ENCODE data around the gene IL17D. TPM values are rescaled to one million over a fixed set of nuclear protein-coding genes. Genes with fewer than 3 reads are reported as not detected.

The IL17D gene
- total and polyA plus RNA-seq, 2 donors (not counting 3 experiments of a cell fraction or from before 2014, with no cell fraction given), result 4.0 to 6.1 TPM

DNA sequence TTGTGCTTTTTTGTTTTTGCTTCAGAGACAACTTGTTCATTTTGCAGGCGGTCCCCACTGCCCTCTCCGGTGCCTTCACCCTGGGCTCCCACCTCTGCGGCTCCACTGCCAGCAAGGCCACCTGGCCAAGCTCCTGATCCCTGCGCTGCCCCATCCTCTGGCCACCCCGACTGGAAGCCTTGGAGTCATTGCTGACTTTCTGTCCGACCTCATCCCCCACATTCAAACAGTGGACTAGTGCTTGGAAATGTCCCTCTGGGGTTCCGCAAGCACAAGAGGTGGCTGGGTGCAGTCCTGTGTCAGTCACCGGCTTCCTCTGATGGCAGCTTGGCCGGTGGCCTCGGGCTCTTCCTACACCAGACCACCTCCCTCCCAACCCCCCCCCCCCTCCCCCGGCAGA lies 17.0 kb downstream of the IL17D start:
- Histone ChIP-seq H2AFZ (ENCODE audit: low read depth, low read length) (no peak overlapping the region), H3K9me1 (replicated peaks; ENCODE audit: control insufficient read depth, extremely low read depth, insufficient read depth, low read length) (no peaks in the 10 kb centered on the region), H3K27ac (ENCODE audit: insufficient read depth, low read depth, low read length) (no peak overlapping the region), H3K9me3 (replicated peaks; ENCODE audit: control insufficient read depth, insufficient read depth, low read length) (no peaks in the 10 kb centered on the region), H3K79me2 (ENCODE audit: control insufficient read depth, insufficient read depth, low read length) (no peaks in the 10 kb centered on the region), H3K9ac (replicated peaks; ENCODE audit: extremely low read depth, insufficient read depth, low read length) (no peak overlapping the region), H3K27me3 (ENCODE audit: control insufficient read depth in 2 of 2, insufficient read depth in 2 of 2, low read length in 2 of 2) (no peaks in the 10 kb centered on the region), H3K4me1 (ENCODE audit: control insufficient read depth, extremely low read depth, insufficient read depth, low read length) (peaks cover 10% of the 10 kb centered on the region), H4K20me1 (replicated peaks; ENCODE audit: control insufficient read depth, extremely low read depth, insufficient read depth, low read length) (no peaks in the 10 kb centered on the region), H3K4me3 (replicated peaks in 1 of 3; ENCODE audit: insufficient read depth in 1 of 3, low read depth in 1 of 3, low read length in 3 of 3) (no peak overlapping the region), H3K4me2 (ENCODE audit: insufficient read depth, low read length) (no peak overlapping the region), H3K36me3 (ENCODE audit: control insufficient read depth in 2 of 2, extremely low read depth in 1 of 2, insufficient read depth in 2 of 2, low read length in 2 of 2) (no peaks in the 10 kb centered on the region)
- TF ChIP-seq POLR2AphosphoS5 (IDR thresholded peaks at IDR 0.05; ENCODE audit: insufficient read depth, low read depth, low read length) (no peak), CTCF (IDR thresholded peaks at IDR 0.05; ENCODE audit: extremely low read depth in 1 of 2, insufficient read depth in 1 of 2, low read depth in 1 of 2, low read length in 2 of 2) (no peak), MAX (IDR thresholded peaks at IDR 0.05; ENCODE audit: insufficient read depth, insufficient read length) (no peak), EZH2 (IDR thresholded peaks at IDR 0.05; ENCODE audit: borderline replicate concordance, low read depth, low read length, severe bottlenecking) (no peak), MYC (IDR thresholded peaks at IDR 0.05; ENCODE audit: low read depth, low read length) (no peak)
- dilution Hi-C loops (cut with MboI; ENCODE audit: extremely low pct_ligation_motif_present, low sequenced_read_pairs) (no loop called here), intact Hi-C loops (cut with micrococcal nuclease) (no loop called here)
- FAIRE-seq, result no peak
- POLR2A ChIA-PET, result no interaction called here
- CTCF ChIA-PET, result no interaction called here
- BruUV-seq (replicated peaks), result no TSS peak
- DNase-seq (ENCODE audit: low read depth, low spot score), result no peak

GRCh38 chr13:20721058-20721453 lies 17.6 kb downstream of the IL17D start:
- no peaks in the 10 kb centered on the region for H3K9me3 ChIP-seq (replicated peaks; ENCODE audit: control insufficient read depth, insufficient read depth, low read length)
- no peak for TF ChIP-seq GATA2 (IDR thresholded peaks at IDR 0.05; ENCODE audit: insufficient read depth, insufficient read length, low read depth, low read length)
- no peak for TF ChIP-seq CTCF (IDR thresholded peaks at IDR 0.05; ENCODE audit: extremely low read depth in 1 of 2, insufficient read depth in 1 of 2, low read depth in 1 of 2, low read length in 2 of 2)
- TF ChIP-seq EZH2 (IDR thresholded peaks at IDR 0.05; ENCODE audit: borderline replicate concordance, low read depth, low read length, severe bottlenecking), result no peak
- no peak for TF ChIP-seq MYC (IDR thresholded peaks at IDR 0.05; ENCODE audit: low read depth, low read length)
- no peak for TF ChIP-seq JUN (IDR thresholded peaks at IDR 0.05; ENCODE audit: borderline replicate concordance, insufficient read depth, insufficient read length, low read depth)
- TF ChIP-seq POLR2A (IDR thresholded peaks at IDR 0.05; ENCODE audit: low read depth, low read length), result no peak
- TF ChIP-seq FOS (IDR thresholded peaks at IDR 0.05; ENCODE audit: borderline replicate concordance, insufficient read depth, low read length), result no peak
- no peak for TF ChIP-seq POLR2AphosphoS5 (IDR thresholded peaks at IDR 0.05; ENCODE audit: insufficient read depth, low read depth, low read length)
- TF ChIP-seq MAX (IDR thresholded peaks at IDR 0.05; ENCODE audit: insufficient read depth, insufficient read length), result no peak
- H3K4me3 ChIP-seq (replicated peaks in 1 of 3; ENCODE audit: insufficient read depth in 1 of 3, low read depth in 1 of 3, low read length in 3 of 3), result no peak overlapping the region
- H3K27me3 ChIP-seq (ENCODE audit: control insufficient read depth in 2 of 2, insufficient read depth in 2 of 2, low read length in 2 of 2), result no peaks in the 10 kb centered on the region
- dilution Hi-C loops (cut with MboI; ENCODE audit: extremely low pct_ligation_motif_present, low sequenced_read_pairs), result no loop called here
- no peak for DNase-seq (ENCODE audit: low read depth, low spot score)
- POLR2A ChIA-PET, result no interaction called here
- BruUV-seq (replicated peaks), result no TSS peak
- no peaks in the 10 kb centered on the region for H4K20me1 ChIP-seq (replicated peaks; ENCODE audit: control insufficient read depth, extremely low read depth, insufficient read depth, low read length)
- FAIRE-seq, result no peak
- no peak overlapping the region for H3K27ac ChIP-seq (ENCODE audit: insufficient read depth, low read depth, low read length)
- H3K79me2 ChIP-seq (ENCODE audit: control insufficient read depth, insufficient read depth, low read length), result no peaks in the 10 kb centered on the region
- no peaks in the 10 kb centered on the region for H3K9me1 ChIP-seq (replicated peaks; ENCODE audit: control insufficient read depth, extremely low read depth, insufficient read depth, low read length)
- CTCF ChIA-PET, result interaction anchor here (4.1 kb wide), 1 partner anchor 108 kb away, joined by 40 read pairs; no protein-coding TSS in a partner anchor
- no peaks in the 10 kb centered on the region for H3K36me3 ChIP-seq (ENCODE audit: control insufficient read depth in 2 of 2, extremely low read depth in 1 of 2, insufficient read depth in 2 of 2, low read length in 2 of 2)
- peak overlapping the region; percentile 47 for H3K4me2 ChIP-seq (ENCODE audit: insufficient read depth, low read length)
- peaks cover 10% of the 10 kb centered on the region for H3K4me1 ChIP-seq (ENCODE audit: control insufficient read depth, extremely low read depth, insufficient read depth, low read length)
- intact Hi-C loops (cut with micrococcal nuclease), result no loop called here
- H3K9ac ChIP-seq (replicated peaks; ENCODE audit: extremely low read depth, insufficient read depth, low read length), result no peak overlapping the region
- no peak overlapping the region for H2AFZ ChIP-seq (ENCODE audit: low read depth, low read length)
